Neural progenitor cell (in vitro differentiated cells): ENCODE data around the gene SLAIN1. TPM values are rescaled to one million over a fixed set of nuclear protein-coding genes. Genes with fewer than 3 reads are reported as not detected.
"Not testable (repeated sequence)": the region's sequence is repeated elsewhere in the genome, so short reads cannot be mapped to it uniquely, and the experiment has no call there.

ENCODE experiments used
- DNase-seq: peaks from one replicate; pipeline ENCODE4 v3.0.0-alpha.2; 2016; ENCODE audit warnings: low spot score
- H2AFZ ChIP-seq: fragments of 200-600 bp; sonication (generic); replicated peaks from 2 replicates; pipeline ENCODE4 v1.6.1; 2016; ENCODE audit warnings: antibody characterized with exemption
- H3F3A ChIP-seq: fragments of 200-600 bp; sonication (generic); 2 replicates; pipeline ENCODE4 v1.6.1; 2016; ENCODE audit warnings: antibody characterized with exemption, low read depth
- H3K27ac ChIP-seq: fragments of 200-600 bp; sonication (generic); 2 replicates; pipeline ENCODE4 v1.5.1; 2016; ENCODE audit warnings: mild to moderate bottlenecking
- H3K27me3 ChIP-seq: fragments of 200-600 bp; sonication (generic); 2 replicates; pipeline ENCODE4 v1.6.1; 2016; ENCODE audit warnings: mild to moderate bottlenecking, moderate library complexity
- H3K36me3 ChIP-seq: fragments of 200-600 bp; sonication (generic); 2 replicates; pipeline ENCODE4 v1.5.1; 2016
- H3K4me1 ChIP-seq: fragments of 200-600 bp; sonication (generic); 2 replicates; pipeline ENCODE4 v1.6.1; 2016; ENCODE audit warnings: mixed run types
- H3K4me2 ChIP-seq: fragments of 200-600 bp; sonication (generic); 2 replicates; pipeline ENCODE4 v1.6.1; 2016
- H3K4me3 ChIP-seq: fragments of 200-600 bp; sonication (generic); 2 replicates; pipeline ENCODE4 v1.5.1; 2016
- H3K79me2 ChIP-seq: fragments of 200-600 bp; sonication (generic); 2 replicates; pipeline ENCODE4 v1.6.1; 2016; ENCODE audit warnings: low read depth
- H3K9ac ChIP-seq: fragments of 200-600 bp; sonication (generic); 2 replicates; pipeline ENCODE4 v1.6.1; 2016
- H3K9me3 ChIP-seq: fragments of 200-600 bp; sonication (generic); 2 replicates; pipeline ENCODE4 v1.5.1; 2016; ENCODE audit warnings: low read depth
- H4K20me1 ChIP-seq: fragments of 200-600 bp; sonication (generic); 2 replicates; pipeline ENCODE4 v1.6.1; 2016; ENCODE audit warnings: low read depth
- H3K27ac Mint-ChIP-seq: 3 replicates; pipeline ENCODE4 v1.8.0; 2021; ENCODE audit warnings: mixed read lengths
- H3K27me3 Mint-ChIP-seq: 2 replicates; pipeline ENCODE4 v1.8.0; 2022; ENCODE audit warnings: low read depth, mild to moderate bottlenecking, inconsistent platforms, moderate library complexity, mixed read lengths; ENCODE audit not compliant: insufficient read depth
- H3K36me3 Mint-ChIP-seq: 3 replicates; pipeline ENCODE4 v1.8.0; 2021; ENCODE audit warnings: mixed read lengths
- H3K4me1 Mint-ChIP-seq: 3 replicates; pipeline ENCODE4 v1.8.0; 2021; ENCODE audit warnings: mixed read lengths
- H3K4me3 Mint-ChIP-seq: 3 replicates; pipeline ENCODE4 v1.8.0; 2021; ENCODE audit warnings: mild to moderate bottlenecking, moderate library complexity, mixed read lengths
- H3K9me3 Mint-ChIP-seq: 3 replicates; pipeline ENCODE4 v1.8.0; 2020; ENCODE audit warnings: mixed read lengths
- CTCF ChIP-seq: fragments of 200-600 bp; sonication (generic); IDR thresholded peaks from 2 replicates; pipeline ENCODE4 v1.5.1; 2017; ENCODE audit warnings: antibody characterized with exemption, mild to moderate bottlenecking
- EZH2 ChIP-seq: fragments of 200-600 bp; sonication (generic); IDR thresholded peaks from 2 replicates; pipeline ENCODE4 v1.6.1; 2017; ENCODE audit warnings: antibody characterized with exemption, mild to moderate bottlenecking, moderate library complexity
- EZH2phosphoT487 ChIP-seq: fragments of 200-600 bp; sonication (generic); IDR thresholded peaks from 2 replicates; pipeline ENCODE4 v1.6.1; 2017; ENCODE audit warnings: antibody characterized with exemption
- total RNA-seq: library from RNA; depleted of rRNA; stranded (reverse); fragments of >200 nt; gene quantifications from 2 replicates; pipeline ENCODE4 v1.2.3, GENCODE V29; 2015; ENCODE audit warnings: low replicate concordance

The SLAIN1 gene
- 72.8 and 87.2 TPM in 2 replicates for total RNA-seq

GRCh38 chr13:77697217-77698103 lies at the start of gene SLAIN1:
SLAIN1 (plus strand) TSS chr13:77697687; CDS start chr13:77697914, 227 bp downstream.
- H3K27me3 Mint-ChIP-seq, result peaks cover 11% of the 10 kb centered on the region
- peaks cover 8% of the 10 kb centered on the region for H3K36me3 Mint-ChIP-seq
- TF ChIP-seq EZH2phosphoT487, result no peak
- peak; percentile 11 for TF ChIP-seq CTCF
- peak within 1 kb of the TSS; percentile 100 for H3K4me3 Mint-ChIP-seq
- peaks cover 6% of the 10 kb centered on the region for H3K9me3 Mint-ChIP-seq
- Histone ChIP-seq H4K20me1 (peaks cover 37% of the 10 kb centered on the region), H3K27ac (peak within 1 kb of the TSS; percentile 21), H3K4me3 (peak within 1 kb of the TSS; percentile 83), H2AFZ (peak within 1 kb of the TSS; percentile 95), H3K9me3 (no peaks in the 10 kb centered on the region), H3K36me3 (peaks cover 3% of the 10 kb centered on the region), H3F3A (peaks cover 14% of the 10 kb centered on the region), H3K27me3 (peaks cover 9% of the 10 kb centered on the region), H3K4me1 (peaks cover 36% of the 10 kb centered on the region), H3K79me2 (peaks cover 42% of the 10 kb centered on the region), H3K9ac (peak within 1 kb of the TSS; percentile 17), H3K4me2 (peak within 1 kb of the TSS; percentile 82)
- DNase-seq, result peak; percentile 95
- H3K27ac Mint-ChIP-seq, result peak within 1 kb of the TSS; percentile 84
- peaks cover 53% of the 10 kb centered on the region for H3K4me1 Mint-ChIP-seq

- Histone ChIP-seq H3K4me2 (no peak overlapping the region), H2AFZ (no peak overlapping the region), H3K9me3 (no peaks in the 10 kb centered on the region), H3K36me3 (no peaks in the 10 kb centered on the region), H3F3A (no peaks in the 10 kb centered on the region), H4K20me1 (no peaks in the 10 kb centered on the region), H3K9ac (no peak overlapping the region), H3K27me3 (no peaks in the 10 kb centered on the region), H3K4me1 (no peaks in the 10 kb centered on the region), H3K79me2 (no peaks in the 10 kb centered on the region), H3K4me3 (no peak overlapping the region), H3K27ac (no peak overlapping the region)
- peaks cover 6% of the 10 kb centered on the region for H3K9me3 Mint-ChIP-seq
- H3K36me3 Mint-ChIP-seq, result no peaks in the 10 kb centered on the region
- H3K4me1 Mint-ChIP-seq, result no peaks in the 10 kb centered on the region
- peaks cover 7% of the 10 kb centered on the region for H3K27me3 Mint-ChIP-seq
- no peak overlapping the region for H3K4me3 Mint-ChIP-seq
- DNase-seq, result no peak
- TF ChIP-seq CTCF (no peak), EZH2phosphoT487 (no peak), EZH2 (no peak)
- no peak overlapping the region for H3K27ac Mint-ChIP-seq
These were observed 47.1 kb upstream of the SLAIN1 start for GRCh38 chr13:77650409-77650808.

GRCh38 chr13:77653301-77653700 lies 44.2 kb upstream of the SLAIN1 start:
- no peak overlapping the region for H2AFZ ChIP-seq
- Mint-ChIP-seq H3K4me3 (no peak overlapping the region), H3K27me3 (peaks cover 2% of the 10 kb centered on the region)

GRCh38 chr13:77660016-77660415 lies 37.5 kb upstream of the SLAIN1 start:
- H3K36me3 ChIP-seq, H3K4me1 ChIP-seq, H3K4me2 ChIP-seq, H2AFZ ChIP-seq, H3K27ac Mint-ChIP-seq, H4K20me1 ChIP-seq, H3K27ac ChIP-seq, H3K9me3 Mint-ChIP-seq, H3F3A ChIP-seq, H3K27me3 Mint-ChIP-seq, H3K79me2 ChIP-seq, H3K36me3 Mint-ChIP-seq, H3K4me1 Mint-ChIP-seq, H3K27me3 ChIP-seq, H3K4me3 ChIP-seq, H3K9ac ChIP-seq, DNase-seq, H3K9me3 ChIP-seq, H3K4me3 Mint-ChIP-seq: not testable (repeated sequence)

More at GRCh38 chr13:77653301-77653700, 44.2 kb upstream of the SLAIN1 start:
- no peaks in the 10 kb centered on the region for H4K20me1 ChIP-seq
- no peak overlapping the region for H3K4me3 ChIP-seq
- no peak overlapping the region for H3K9ac ChIP-seq
- H3K9me3 ChIP-seq, result no peaks in the 10 kb centered on the region
- no peaks in the 10 kb centered on the region for H3K4me1 ChIP-seq
- H3K4me2 ChIP-seq, result no peak overlapping the region
- Mint-ChIP-seq H3K4me1 (no peaks in the 10 kb centered on the region), H3K36me3 (no peaks in the 10 kb centered on the region), H3K27ac (no peak overlapping the region), H3K9me3 (peaks cover 8% of the 10 kb centered on the region)
- DNase-seq, result no peak
- no peak overlapping the region for H3K27ac ChIP-seq
- H3K36me3 ChIP-seq, result no peaks in the 10 kb centered on the region
- H3K79me2 ChIP-seq, result no peaks in the 10 kb centered on the region
- no peak for TF ChIP-seq EZH2
- TF ChIP-seq CTCF, result no peak
- TF ChIP-seq EZH2phosphoT487, result no peak
- no peaks in the 10 kb centered on the region for H3K27me3 ChIP-seq
- no peaks in the 10 kb centered on the region for H3F3A ChIP-seq
